Stimulated activated CD8-positive, alpha-beta memory T cell treated with anti-CD3 and anti-CD28 coated beads, Interleukin-12 subunit alpha, Interleukin-12 subunit beta, amount 100 ng/mL, for 4 hours (primary cell): ENCODE data around the gene CACNA2D3.

ENCODE experiments used
- DNase-seq: peaks from one replicate; pipeline ENCODE4 v3.0.0-alpha.2; 2020; ENCODE audit warnings: low read depth

The CACNA2D3 gene

GRCh38 chr3:54274607-54275006 lies 152.3 kb downstream of the CACNA2D3 start:
- DNase-seq, result no peak

DNA sequence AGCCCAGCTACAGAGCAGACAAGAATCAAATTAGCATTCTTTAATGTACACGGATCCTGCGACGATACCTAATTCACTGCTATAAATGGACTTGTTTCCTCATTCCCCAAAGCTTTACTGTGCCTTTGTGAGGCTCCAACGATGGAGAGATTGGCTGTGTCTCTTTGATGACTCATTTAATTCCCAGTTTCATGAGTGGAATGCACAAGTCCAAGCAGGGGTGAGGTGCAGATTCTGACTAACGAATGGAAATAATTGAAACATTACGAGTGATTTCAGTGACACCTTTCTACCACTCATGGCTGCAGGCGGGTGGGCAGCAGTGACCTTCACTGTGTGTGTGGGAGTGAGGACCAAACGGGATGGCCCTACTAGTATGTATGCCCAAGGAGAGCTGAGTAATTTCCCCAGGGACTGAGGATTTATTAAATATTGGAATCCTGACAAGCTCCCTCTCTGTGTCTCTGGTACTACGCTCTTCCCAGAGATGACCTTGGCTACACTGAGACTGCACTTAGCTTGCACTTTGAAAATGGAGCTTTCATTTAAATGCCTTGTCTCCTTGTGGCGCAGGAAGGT lies 156.7 kb downstream of the CACNA2D3 start:
- DNase-seq, result no peak

- no peak for DNase-seq
These were observed 161.1 kb downstream of the CACNA2D3 start for GRCh38 chr3:54283470-54283869.

- DNase-seq, result no peak
These were observed 171.9 kb downstream of the CACNA2D3 start for GRCh38 chr3:54294214-54294613.

- DNase-seq, result no peak
These were observed 174.2 kb downstream of the CACNA2D3 start for GRCh38 chr3:54296531-54296930.

GRCh38 chr3:54299169-54299935 lies 177.0 kb downstream of the CACNA2D3 start:
- DNase-seq, result no peak

DNA sequence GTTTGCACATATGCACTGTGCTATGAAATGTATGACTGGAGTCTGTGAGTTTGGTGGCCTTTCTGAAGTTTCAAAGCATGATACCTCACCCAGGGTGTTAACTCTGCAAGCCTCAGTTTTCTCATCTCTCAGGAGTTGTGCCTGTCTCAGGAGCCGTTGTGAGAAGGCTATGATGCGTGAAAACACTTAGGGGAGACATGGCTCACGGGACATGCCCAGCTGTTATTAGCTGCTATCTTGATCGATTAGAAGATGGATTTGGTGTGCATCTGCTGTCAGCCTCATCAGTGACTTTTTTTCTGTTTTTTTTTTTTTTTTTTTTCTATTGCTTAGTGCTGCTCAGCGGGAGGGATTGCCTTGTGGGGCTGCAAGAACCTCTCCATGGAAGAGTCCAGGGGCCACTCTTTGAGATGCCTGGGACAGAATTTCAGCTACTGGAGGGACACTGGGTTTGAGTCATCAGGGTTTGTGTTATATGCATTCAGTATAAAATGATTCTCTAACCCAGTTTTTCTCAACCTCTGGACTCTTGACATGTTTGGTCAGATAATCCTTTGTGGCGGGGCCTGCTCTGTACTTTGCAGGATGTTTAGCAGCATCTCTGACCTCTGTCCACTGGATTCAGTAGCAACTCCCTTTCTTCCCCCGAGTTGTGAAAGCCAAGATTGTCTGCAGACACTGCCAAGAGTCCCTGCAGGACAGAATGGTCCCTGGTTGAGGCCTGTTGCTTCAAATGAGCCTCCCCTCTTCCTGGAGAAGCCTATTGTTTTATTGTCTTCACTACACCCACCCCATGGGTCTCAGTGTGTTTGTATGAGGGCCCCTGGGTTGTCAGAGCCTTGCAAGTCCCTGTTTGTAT lies 181.4 kb downstream of the CACNA2D3 start:
- no peak for DNase-seq

- DNase-seq, result no peak
These were observed 182.5 kb downstream of the CACNA2D3 start for GRCh38 chr3:54304877-54305276.

GRCh38 chr3:54305409-54306099 lies 183.2 kb downstream of the CACNA2D3 start:
- DNase-seq, result no peak

GRCh38 chr3:54307566-54308180 lies 185.3 kb downstream of the CACNA2D3 start:
- no peak for DNase-seq

GRCh38 chr3:54309601-54310000 lies 187.2 kb downstream of the CACNA2D3 start:
- DNase-seq, result no peak

GRCh38 chr3:54311211-54311747 lies 188.9 kb downstream of the CACNA2D3 start:
- no peak for DNase-seq

DNA sequence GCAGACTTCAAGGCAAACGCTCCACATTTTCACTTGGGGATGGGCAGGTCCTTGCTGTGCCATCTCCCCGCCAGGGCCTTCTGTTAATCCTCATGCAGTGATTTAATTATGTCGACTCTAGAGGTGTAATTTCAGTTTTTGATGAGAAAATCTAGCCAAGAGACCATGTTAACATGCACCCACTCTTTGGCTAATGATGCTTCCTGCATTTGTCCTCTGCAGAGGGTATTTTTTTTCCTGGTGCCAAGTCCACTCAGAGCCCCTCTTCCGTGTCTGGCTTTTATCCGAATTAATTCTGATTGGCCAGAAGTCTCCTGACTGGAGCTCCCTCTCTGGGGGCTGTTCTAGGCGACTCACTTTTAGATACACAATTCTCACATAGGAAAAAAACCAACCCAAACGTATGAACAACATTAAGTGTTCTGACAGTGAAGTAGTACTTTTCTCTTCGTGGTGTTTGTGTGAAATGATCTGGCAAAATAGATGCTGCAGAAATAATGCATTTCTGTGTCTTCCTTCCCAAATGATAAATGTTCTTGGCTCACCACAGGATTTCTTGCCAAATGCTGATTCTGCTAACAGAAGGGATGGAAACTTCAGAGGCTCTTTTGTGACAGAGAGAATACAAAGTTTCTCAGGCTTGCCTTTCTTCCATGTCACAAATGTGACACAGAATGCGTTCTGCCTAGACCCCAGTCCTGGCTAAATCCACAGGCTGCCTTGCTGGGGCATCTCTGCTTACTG lies 190.0 kb downstream of the CACNA2D3 start:
- DNase-seq, result no peak

DNA sequence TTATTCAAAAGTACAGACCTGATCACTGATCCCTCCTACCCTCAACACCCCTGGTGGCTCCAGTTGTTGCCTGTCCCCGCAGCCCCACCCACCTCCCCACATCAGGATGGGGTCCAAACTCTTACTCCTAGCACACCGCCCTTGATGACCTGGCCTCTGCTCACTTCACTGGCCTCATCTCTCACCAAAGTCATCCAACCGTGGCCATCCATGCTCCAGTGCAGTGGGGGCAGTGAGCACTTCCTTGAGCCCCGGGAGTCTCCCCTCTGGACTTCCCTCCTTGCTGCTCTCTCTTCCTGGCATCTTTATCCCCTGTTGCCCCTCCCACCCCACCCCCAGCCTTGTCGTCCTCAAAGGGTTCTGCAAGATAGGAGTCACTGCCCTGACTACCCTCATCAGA lies 191.1 kb downstream of the CACNA2D3 start:
- DNase-seq, result no peak

DNA sequence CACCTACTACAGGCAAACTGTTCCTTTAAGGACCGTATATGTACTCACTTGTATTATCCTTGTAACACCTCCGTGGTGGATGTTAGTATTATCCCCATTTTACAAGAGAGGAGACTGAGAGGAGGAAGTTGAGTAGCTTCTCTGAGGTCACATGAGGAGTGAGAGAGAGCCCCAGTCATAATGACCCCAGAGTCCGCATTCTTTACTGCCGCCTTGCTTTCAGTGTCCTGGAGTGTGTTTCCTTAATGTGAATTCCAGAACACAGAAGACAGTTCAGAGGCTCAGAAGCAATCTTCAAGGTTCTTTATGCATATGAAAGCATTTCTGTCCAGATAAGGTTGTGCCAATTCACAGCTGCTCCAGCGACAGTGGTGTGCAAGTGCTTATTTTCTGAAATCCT lies 199.2 kb downstream of the CACNA2D3 start:
- DNase-seq, result no peak

- no peak for DNase-seq
These were observed 200.0 kb downstream of the CACNA2D3 start for GRCh38 chr3:54322354-54322753.

GRCh38 chr3:54324103-54324502 lies 201.8 kb downstream of the CACNA2D3 start:
- DNase-seq, result no peak

- no peak for DNase-seq
These were observed 204.6 kb downstream of the CACNA2D3 start for GRCh38 chr3:54326951-54327350.

- no peak for DNase-seq
These were observed 209.0 kb downstream of the CACNA2D3 start for GRCh38 chr3:54331341-54331740.

GRCh38 chr3:54337846-54338245 lies 215.5 kb downstream of the CACNA2D3 start:
- no peak for DNase-seq

DNA sequence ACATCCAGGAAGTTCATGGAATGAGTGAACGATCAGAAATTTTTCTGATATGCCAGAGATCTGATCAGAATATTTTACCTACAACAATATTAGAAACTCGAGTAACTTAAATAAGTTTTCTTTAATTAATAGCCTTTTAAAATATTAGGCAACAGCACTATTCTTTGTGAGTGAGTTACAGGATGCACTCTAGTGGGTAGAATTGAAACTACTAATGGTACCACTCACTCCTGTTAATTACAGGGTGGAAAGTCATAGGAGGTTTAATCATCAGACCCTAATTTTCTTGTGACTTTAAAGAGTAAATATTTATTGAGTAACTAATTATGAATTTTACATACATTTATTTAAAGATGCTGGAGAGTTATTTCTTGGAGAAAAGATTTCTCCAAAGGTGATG lies 217.3 kb downstream of the CACNA2D3 start:
- DNase-seq, result no peak
